Fibroblast of lung (primary cell): ENCODE measurements around the gene TVP23A.

Source experiments
- CTCF ChIP-seq, 2 donors: IDR thresholded peaks in 1 of 2; conservative IDR thresholded peaks in 1 of 2; 1 replicate in 1 of 2; 2 replicates in 1 of 2; pipeline ENCODE4 v1.5.1; 2011 to 2012; ENCODE audit warnings: low read length in 2 of 2, control low read depth in 1 of 2, inconsistent platforms in 1 of 2, low read depth in 1 of 2, mild to moderate bottlenecking in 1 of 2
- EZH2 ChIP-seq: IDR thresholded peaks from 2 replicates; pipeline ENCODE4 v1.5.1; 2012; ENCODE audit warnings: low read length, control low read depth, mild to moderate bottlenecking; ENCODE audit errors: missing control alignments

- no peak for TF ChIP-seq CTCF (conservative IDR thresholded peaks at IDR 0.05 in 1 of 2, IDR thresholded peaks at IDR 0.05 in 1 of 2; ENCODE audit: low read depth in 1 of 2, low read length in 2 of 2)
- no peak for TF ChIP-seq EZH2
These were observed 47.7 kb downstream of the TVP23A start for GRCh38 chr16:10770907-10771306.
